Fibroblast of mammary gland (primary cell): Measurements from ENCODE around the gene ZNF138.

Experiments
- DNase-seq: peaks from one replicate; pipeline ENCODE4 v3.0.0-alpha.2; 2010; ENCODE audit warnings: low read depth
- H3K4me3 ChIP-seq: 2 replicates; pipeline ENCODE4 v1.5.1; 2011; ENCODE audit warnings: low read depth, mild to moderate bottlenecking, low read length, moderate library complexity; ENCODE audit not compliant: control insufficient read depth
- TF ChIP-seq, protein P1 (sequence below): conservative IDR thresholded peaks from 2 replicates; pipeline ENCODE4 v1.5.1; 2011; ENCODE audit warnings: low read depth, low read length, inconsistent platforms; ENCODE audit not compliant: control insufficient read depth, insufficient read depth

Gene ZNF138

DNA sequence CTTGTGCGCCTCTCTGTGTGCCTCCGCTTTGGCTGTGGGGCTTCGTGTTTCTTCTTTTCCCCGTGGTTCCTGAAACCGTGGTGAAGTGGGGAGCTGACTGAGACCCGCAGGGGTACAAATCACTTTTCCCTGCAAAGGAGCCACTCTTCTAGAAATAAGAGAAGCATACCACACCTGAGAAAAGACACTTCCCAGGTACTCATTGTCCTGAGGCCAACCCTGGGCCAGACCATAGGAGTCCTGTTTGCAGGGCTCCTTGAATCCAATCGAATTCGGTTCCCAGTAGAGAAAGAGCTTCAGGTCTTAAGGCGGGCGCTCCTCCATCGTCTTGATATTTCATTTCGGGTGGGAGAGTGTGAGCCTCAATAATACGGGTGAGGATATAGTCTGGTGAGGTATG, 76.4 kb downstream of the ZNF138 start:
- H3K4me3 ChIP-seq: no peak overlapping the region
- TF ChIP-seq, protein P1, sequence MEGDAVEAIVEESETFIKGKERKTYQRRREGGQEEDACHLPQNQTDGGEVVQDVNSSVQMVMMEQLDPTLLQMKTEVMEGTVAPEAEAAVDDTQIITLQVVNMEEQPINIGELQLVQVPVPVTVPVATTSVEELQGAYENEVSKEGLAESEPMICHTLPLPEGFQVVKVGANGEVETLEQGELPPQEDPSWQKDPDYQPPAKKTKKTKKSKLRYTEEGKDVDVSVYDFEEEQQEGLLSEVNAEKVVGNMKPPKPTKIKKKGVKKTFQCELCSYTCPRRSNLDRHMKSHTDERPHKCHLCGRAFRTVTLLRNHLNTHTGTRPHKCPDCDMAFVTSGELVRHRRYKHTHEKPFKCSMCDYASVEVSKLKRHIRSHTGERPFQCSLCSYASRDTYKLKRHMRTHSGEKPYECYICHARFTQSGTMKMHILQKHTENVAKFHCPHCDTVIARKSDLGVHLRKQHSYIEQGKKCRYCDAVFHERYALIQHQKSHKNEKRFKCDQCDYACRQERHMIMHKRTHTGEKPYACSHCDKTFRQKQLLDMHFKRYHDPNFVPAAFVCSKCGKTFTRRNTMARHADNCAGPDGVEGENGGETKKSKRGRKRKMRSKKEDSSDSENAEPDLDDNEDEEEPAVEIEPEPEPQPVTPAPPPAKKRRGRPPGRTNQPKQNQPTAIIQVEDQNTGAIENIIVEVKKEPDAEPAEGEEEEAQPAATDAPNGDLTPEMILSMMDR: no peak
- DNase-seq: no peak

DNA sequence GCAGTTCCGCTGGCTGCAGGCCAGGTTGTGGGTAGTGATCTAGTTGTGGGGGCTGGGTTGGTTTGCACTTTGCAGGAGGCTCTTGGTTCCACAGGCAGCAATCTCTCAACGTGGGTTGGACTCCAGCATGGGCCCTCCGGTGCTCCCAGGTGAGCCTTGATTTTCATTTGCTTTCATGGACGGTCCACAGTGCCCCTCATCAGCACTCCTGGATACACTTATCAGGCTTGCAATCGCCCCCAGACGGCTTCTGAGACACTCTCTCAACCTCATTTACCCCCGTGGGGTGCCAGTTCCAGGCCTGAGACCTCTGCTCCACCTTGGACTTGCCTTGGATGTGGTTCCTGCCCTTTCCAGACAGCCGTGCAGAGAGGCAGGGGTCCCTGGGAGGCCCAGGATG, 77.5 kb downstream of the ZNF138 start:
- no peak overlapping the region for H3K4me3 ChIP-seq
- no peak for DNase-seq
- TF ChIP-seq, protein P1: no peak

DNA sequence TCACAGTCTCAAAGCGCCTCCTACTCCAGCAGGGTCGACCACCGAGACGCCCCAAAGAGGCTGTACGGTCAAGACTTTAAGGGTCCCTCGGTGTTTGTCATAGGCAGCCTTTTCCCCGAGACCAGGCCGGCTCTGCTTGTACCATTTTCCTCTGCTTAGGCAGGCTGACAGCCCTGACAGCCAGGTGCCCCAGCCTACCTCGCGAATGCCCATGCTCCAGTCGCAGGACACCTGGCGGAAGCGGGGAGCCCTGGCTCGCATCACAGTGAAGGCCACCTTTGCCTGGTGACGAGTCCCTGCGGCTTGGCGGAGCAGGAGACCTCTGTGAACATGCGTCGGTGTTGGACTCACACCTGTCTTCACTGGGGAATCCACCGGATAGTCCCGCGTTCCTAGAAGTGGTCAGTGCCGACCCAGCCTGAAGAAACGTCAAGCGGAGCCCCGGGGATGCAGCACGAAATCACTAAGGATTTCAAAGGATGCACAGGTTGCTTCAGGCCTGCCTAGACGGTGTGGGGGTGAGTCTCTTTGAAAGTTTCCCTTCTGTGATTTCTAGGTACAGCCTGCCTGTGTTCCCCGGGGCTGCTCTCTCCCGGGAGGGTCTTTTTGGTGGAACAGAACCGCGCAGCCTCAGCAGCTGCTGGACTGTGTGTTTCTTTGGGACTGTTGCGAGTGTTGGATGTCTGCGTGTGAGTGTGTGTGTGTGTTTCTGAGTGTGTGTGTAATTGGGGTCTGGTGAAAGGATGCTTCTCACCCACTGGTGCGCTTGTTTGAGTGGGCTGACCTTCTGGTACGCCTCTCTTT, 78.3 kb downstream of the ZNF138 start:
- H3K4me3 ChIP-seq: no peak overlapping the region
- TF ChIP-seq, protein P1: no peak
- no peak for DNase-seq

DNA sequence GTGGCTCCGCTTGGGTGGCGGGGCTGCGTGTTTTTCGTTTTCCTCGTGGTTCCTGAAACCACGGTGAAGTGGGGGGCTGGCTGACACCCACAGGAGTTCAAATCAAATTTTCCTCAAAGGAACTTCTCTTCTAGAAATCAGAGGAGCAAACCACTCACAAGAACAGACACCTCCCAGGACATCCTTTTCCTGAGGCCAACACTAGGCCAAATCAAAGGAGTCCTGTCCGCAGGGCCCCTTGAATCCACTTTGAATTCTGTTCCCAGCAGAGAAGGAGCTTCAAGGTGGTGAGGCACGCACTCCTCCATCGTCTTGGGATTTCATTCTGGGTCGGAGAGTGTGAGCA, 78.9 kb downstream of the ZNF138 start:
- no peak overlapping the region for H3K4me3 ChIP-seq
- TF ChIP-seq, protein P1: no peak
- DNase-seq: no peak

DNA sequence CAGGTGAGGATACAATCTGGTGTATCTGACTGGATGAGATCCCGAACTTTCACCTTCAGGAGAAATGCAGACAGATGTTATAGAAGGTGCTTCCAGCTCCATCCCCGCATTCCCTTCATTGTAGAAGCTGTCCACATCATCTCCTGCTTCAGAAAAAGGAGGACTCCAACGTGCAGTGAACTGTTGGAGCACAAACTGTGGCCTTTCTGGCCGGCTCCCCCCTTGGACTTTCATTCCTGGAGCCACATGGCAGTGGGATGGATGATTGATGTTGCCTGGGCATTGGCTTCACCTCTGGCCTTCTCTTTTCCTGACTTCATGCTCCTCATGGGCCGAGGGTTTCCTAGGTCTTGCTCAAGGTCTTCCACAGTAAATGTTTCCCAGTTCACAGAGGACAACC, 79.3 kb downstream of the ZNF138 start:
- no peak for DNase-seq
- no peak overlapping the region for H3K4me3 ChIP-seq
- TF ChIP-seq, protein P1: no peak

DNA sequence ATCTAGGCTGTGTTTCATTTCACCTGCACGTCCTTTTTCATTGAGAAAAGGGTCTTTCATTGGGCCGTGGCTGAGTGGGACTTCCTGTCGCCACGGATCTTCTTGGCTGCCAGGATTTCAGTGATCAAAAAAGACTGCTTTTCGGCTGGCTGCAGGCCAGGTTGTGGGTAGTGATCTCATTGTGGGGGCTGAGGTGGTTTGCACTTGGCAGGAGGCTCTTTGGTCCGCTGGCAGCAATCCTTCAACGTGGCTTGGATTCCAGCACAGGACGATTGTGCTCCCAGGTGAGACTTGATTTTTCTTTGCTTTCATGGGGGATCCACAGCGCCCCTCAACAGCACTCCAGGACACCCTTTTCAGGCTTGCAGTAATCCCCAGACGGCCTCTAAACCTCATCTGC, 79.9 kb downstream of the ZNF138 start:
- TF ChIP-seq, protein P1: no peak
- DNase-seq: peak; percentile 12
- no peak overlapping the region for H3K4me3 ChIP-seq
